Cerebellar nuclear complex (tissue), 1 donor: ENCODE results near the gene RNF111.
A peak's percentile ranks its signal among the peaks of the same experiment; 100 is the strongest.
"Not testable (repeated sequence)": the region's sequence is repeated elsewhere in the genome, so short reads cannot be mapped to it uniquely, and the experiment has no call there.

Experiments used
- DNase-seq, 2 experiments: peaks; one replicate each; lab custom pipeline; 2025; lab: John Stamatoyannopoulos, UW

The RNF111 gene

GRCh38 chr15:59059076-59059597, 71.7 kb downstream of the RNF111 start:
- DNase-seq: no peak

- no peak for DNase-seq
These were observed 72.9 kb downstream of the RNF111 start for GRCh38 chr15:59060348-59060747.

- DNase-seq: no peak
These were observed 75.6 kb downstream of the RNF111 start for GRCh38 chr15:59063042-59063441.

- no peak for DNase-seq
These were observed 82.0 kb downstream of the RNF111 start for GRCh38 chr15:59069430-59069829.

- no peak for DNase-seq
These were observed 87.1 kb downstream of the RNF111 start for GRCh38 chr15:59074607-59075006.

GRCh38 chr15:59087731-59088130, 100.3 kb downstream of the RNF111 start:
- DNase-seq: no peak

- no peak for DNase-seq
These were observed 106.6 kb downstream of the RNF111 start for GRCh38 chr15:59094077-59094476.

GRCh38 chr15:59096429-59096828, 109.0 kb downstream of the RNF111 start:
- DNase-seq: no peak

GRCh38 chr15:59099162-59099685, 111.8 kb downstream of the RNF111 start:
- DNase-seq: no peak

- DNase-seq: no peak
These were observed 117.1 kb downstream of the RNF111 start for GRCh38 chr15:59104602-59104911.

- peak; percentile 8 to 58 for DNase-seq
These were observed 117.7 kb downstream of the RNF111 start, which contains the start of gene CCNB2 for GRCh38 chr15:59104912-59105732. Gene CCNB2, plus strand, starts transcription at chr15:59105146. Its CDS starts 123 bp downstream, at chr15:59105269.

- no peak for DNase-seq
These were observed 118.4 kb downstream of the RNF111 start for GRCh38 chr15:59105854-59106253.

- no peak for DNase-seq
These were observed 123.8 kb downstream of the RNF111 start for GRCh38 chr15:59111251-59111650.

- DNase-seq: no peak
These were observed 127.6 kb downstream of the RNF111 start for GRCh38 chr15:59115047-59115446.

GRCh38 chr15:59116141-59116540, 128.7 kb downstream of the RNF111 start:
- DNase-seq: no peak

GRCh38 chr15:59116771-59117170, 129.3 kb downstream of the RNF111 start:
- DNase-seq: no peak

GRCh38 chr15:59119625-59120024, 132.2 kb downstream of the RNF111 start:
- no peak for DNase-seq

- DNase-seq: no peak
These were observed 133.5 kb downstream of the RNF111 start for GRCh38 chr15:59120937-59121336.

GRCh38 chr15:59124261-59124660, 136.8 kb downstream of the RNF111 start:
- DNase-seq: no peak

- DNase-seq: not testable (repeated sequence)
These were observed 138.2 kb downstream of the RNF111 start for GRCh38 chr15:59125683-59126082.

GRCh38 chr15:59127255-59127654, 139.8 kb downstream of the RNF111 start:
- DNase-seq: not testable (repeated sequence)

- no peak for DNase-seq
These were observed 144.0 kb downstream of the RNF111 start for GRCh38 chr15:59131456-59131855.

GRCh38 chr15:59131969-59132562, 144.6 kb downstream of the RNF111 start:
- DNase-seq: no peak
